ENCODE data around the gene ATP5IF1.

Gene ATP5IF1

GRCh38 chr1:28193701-28194161 is 42.2 kb upstream of the ATP5IF1 start:
- Histone ChIP-seq H4K20me1 (ENCODE audit: insufficient read depth, low read length) (no peaks in the 10 kb centered on the region), H3F3A (ENCODE audit: insufficient read depth, low read length) (no peaks in the 10 kb centered on the region), H3K4me2 (ENCODE audit: low read depth, low read length) (no peak overlapping the region), H3K9me2 (replicated peaks; ENCODE audit: insufficient read depth, low read length) (no peaks in the 10 kb centered on the region), H2AFZ (ENCODE audit: low read length) (no peak overlapping the region), H3K9ac (ENCODE audit: low read length) (no peak overlapping the region), H3K36me3 (replicated peaks; ENCODE audit: insufficient read depth, low read length) (no peaks in the 10 kb centered on the region), H3K4me1 (ENCODE audit: low read length) (peaks cover 13% of the 10 kb centered on the region), H3K79me2 (ENCODE audit: low read length) (no peaks in the 10 kb centered on the region), H3K27me3 (replicated peaks; ENCODE audit: insufficient read depth, low read length) (no peaks in the 10 kb centered on the region), H3K4me3 (ENCODE audit: low read length) (no peak overlapping the region), H3K27ac (ENCODE audit: low read length) (no peak overlapping the region), H3K9me3 (replicated peaks; ENCODE audit: insufficient read depth, low read length) (no peaks in the 10 kb centered on the region)
- no peak for TF ChIP-seq CTCF (IDR thresholded peaks at IDR 0.05; ENCODE audit: low read length)
- no peak for TF ChIP-seq EZH2 (optimal IDR thresholded peaks at IDR 0.05; ENCODE audit: low read depth, low read length)
- no peak for TF ChIP-seq EZH2phosphoT487 (IDR thresholded peaks at IDR 0.05; ENCODE audit: low read length)
- no peak for DNase-seq

- Histone ChIP-seq H3K4me2 (ENCODE audit: low read depth, low read length) (no peak overlapping the region), H2AFZ (ENCODE audit: low read length) (no peak overlapping the region), H3K9ac (ENCODE audit: low read length) (no peak overlapping the region), H3K36me3 (replicated peaks; ENCODE audit: insufficient read depth, low read length) (0 out of 2 replicates have a peak, but pooled peaks cover 4% of the 10 kb centered on the region), H3K4me3 (ENCODE audit: low read length) (no peak overlapping the region), H3K27ac (ENCODE audit: low read length) (no peak overlapping the region), H3F3A (ENCODE audit: insufficient read depth, low read length) (no peaks in the 10 kb centered on the region), H3K9me2 (replicated peaks; ENCODE audit: insufficient read depth, low read length) (no peaks in the 10 kb centered on the region), H3K4me1 (ENCODE audit: low read length) (peaks cover 13% of the 10 kb centered on the region), H3K79me2 (ENCODE audit: low read length) (no peaks in the 10 kb centered on the region), H3K27me3 (replicated peaks; ENCODE audit: insufficient read depth, low read length) (no peaks in the 10 kb centered on the region), H3K9me3 (replicated peaks; ENCODE audit: insufficient read depth, low read length) (no peaks in the 10 kb centered on the region), H4K20me1 (ENCODE audit: insufficient read depth, low read length) (no peaks in the 10 kb centered on the region)
- TF ChIP-seq EZH2 (optimal IDR thresholded peaks at IDR 0.05; ENCODE audit: low read depth, low read length) (no peak), EZH2phosphoT487 (IDR thresholded peaks at IDR 0.05; ENCODE audit: low read length) (no peak)
- no peak for DNase-seq
Observed at GRCh38 chr1:28194326-28195035, 41.4 kb upstream of the ATP5IF1 start.

- Histone ChIP-seq H3K9ac (ENCODE audit: low read length) (no peak overlapping the region), H3K36me3 (replicated peaks; ENCODE audit: insufficient read depth, low read length) (0 out of 2 replicates have a peak, but pooled peaks cover 6% of the 10 kb centered on the region), H3F3A (ENCODE audit: insufficient read depth, low read length) (no peaks in the 10 kb centered on the region), H3K4me1 (ENCODE audit: low read length) (peaks cover 13% of the 10 kb centered on the region), H3K4me3 (ENCODE audit: low read length) (no peak overlapping the region), H3K9me2 (replicated peaks; ENCODE audit: insufficient read depth, low read length) (no peaks in the 10 kb centered on the region), H3K79me2 (ENCODE audit: low read length) (no peaks in the 10 kb centered on the region), H3K27me3 (replicated peaks; ENCODE audit: insufficient read depth, low read length) (no peaks in the 10 kb centered on the region), H3K4me2 (ENCODE audit: low read depth, low read length) (no peak overlapping the region), H2AFZ (ENCODE audit: low read length) (no peak overlapping the region), H3K9me3 (replicated peaks; ENCODE audit: insufficient read depth, low read length) (no peaks in the 10 kb centered on the region), H4K20me1 (ENCODE audit: insufficient read depth, low read length) (no peaks in the 10 kb centered on the region), H3K27ac (ENCODE audit: low read length) (no peak overlapping the region)
- DNase-seq: no peak
- TF ChIP-seq CTCF (IDR thresholded peaks at IDR 0.05; ENCODE audit: low read length) (no peak), EZH2 (optimal IDR thresholded peaks at IDR 0.05; ENCODE audit: low read depth, low read length) (no peak), EZH2phosphoT487 (IDR thresholded peaks at IDR 0.05; ENCODE audit: low read length) (no peak)
Observed at GRCh38 chr1:28195780-28196179, 40.1 kb upstream of the ATP5IF1 start.

GRCh38 chr1:28196330-28196729 is 39.6 kb upstream of the ATP5IF1 start:
- H3K4me3 ChIP-seq (ENCODE audit: low read length): no peak overlapping the region
- no peak for TF ChIP-seq EZH2 (optimal IDR thresholded peaks at IDR 0.05; ENCODE audit: low read depth, low read length)
- no peak for TF ChIP-seq EZH2phosphoT487 (IDR thresholded peaks at IDR 0.05; ENCODE audit: low read length)
- no peak for TF ChIP-seq CTCF (IDR thresholded peaks at IDR 0.05; ENCODE audit: low read length)
- H3K79me2 ChIP-seq (ENCODE audit: low read length): no peaks in the 10 kb centered on the region
- no peak overlapping the region for H2AFZ ChIP-seq (ENCODE audit: low read length)
- no peaks in the 10 kb centered on the region for H3K27me3 ChIP-seq (replicated peaks; ENCODE audit: insufficient read depth, low read length)
- H3K4me1 ChIP-seq (ENCODE audit: low read length): peaks cover 13% of the 10 kb centered on the region
- H3K36me3 ChIP-seq (replicated peaks; ENCODE audit: insufficient read depth, low read length): 0 out of 2 replicates have a peak, but pooled peaks cover 9% of the 10 kb centered on the region
- H3K9ac ChIP-seq (ENCODE audit: low read length): no peak overlapping the region
- no peak for DNase-seq
- H3K9me2 ChIP-seq (replicated peaks; ENCODE audit: insufficient read depth, low read length): no peaks in the 10 kb centered on the region
- H3K27ac ChIP-seq (ENCODE audit: low read length): no peak overlapping the region
- no peaks in the 10 kb centered on the region for H3F3A ChIP-seq (ENCODE audit: insufficient read depth, low read length)
- no peak overlapping the region for H3K4me2 ChIP-seq (ENCODE audit: low read depth, low read length)
- no peaks in the 10 kb centered on the region for H4K20me1 ChIP-seq (ENCODE audit: insufficient read depth, low read length)
- H3K9me3 ChIP-seq (replicated peaks; ENCODE audit: insufficient read depth, low read length): no peaks in the 10 kb centered on the region
